Activated CD4-positive, alpha-beta T cell treated with anti-CD3 and anti-CD28 coated beads for 48 hours (primary cell): ENCODE data around the gene SIRPB2.

ENCODE experiments used
- DNase-seq: peaks from one replicate; pipeline ENCODE4 v3.0.0-alpha.2; 2020

Gene SIRPB2

GRCh38 chr20:1438361-1438760, 52.9 kb downstream of the SIRPB2 start:
- DNase-seq = no peak

DNA sequence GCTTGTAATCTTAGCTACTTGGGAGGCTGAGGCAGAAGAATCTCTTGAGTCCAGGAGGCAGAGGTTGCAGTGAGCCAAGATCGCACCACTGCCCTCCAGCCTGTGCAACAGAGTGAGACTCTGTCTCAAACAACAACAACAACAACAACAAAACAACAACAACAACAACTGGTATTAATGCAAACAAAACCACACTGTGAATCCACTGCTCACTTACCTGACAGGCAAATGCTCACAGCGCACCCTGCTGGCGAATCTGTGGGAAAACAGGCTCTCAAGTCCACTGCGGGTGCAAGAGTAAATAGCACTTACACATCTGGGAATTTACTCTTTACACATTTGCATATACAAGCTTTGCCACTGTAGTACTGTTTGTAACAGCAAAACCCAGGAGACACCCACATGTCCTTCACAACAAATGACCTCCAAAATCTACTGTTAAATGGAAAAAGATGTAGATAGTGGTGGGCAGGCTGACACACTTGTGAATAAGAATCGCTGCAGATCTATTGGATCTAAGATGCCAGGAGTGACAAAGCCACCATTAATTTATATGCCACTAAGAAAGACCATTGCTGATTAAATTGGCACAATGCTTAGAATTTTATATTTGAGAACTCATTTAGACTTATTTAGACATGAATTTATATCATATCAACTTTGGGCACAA, 53.9 kb downstream of the SIRPB2 start:
- peak; percentile 86 for DNase-seq

- no peak for DNase-seq
Observed at GRCh38 chr20:1436263-1436662, 55.0 kb downstream of the SIRPB2 start.

DNA sequence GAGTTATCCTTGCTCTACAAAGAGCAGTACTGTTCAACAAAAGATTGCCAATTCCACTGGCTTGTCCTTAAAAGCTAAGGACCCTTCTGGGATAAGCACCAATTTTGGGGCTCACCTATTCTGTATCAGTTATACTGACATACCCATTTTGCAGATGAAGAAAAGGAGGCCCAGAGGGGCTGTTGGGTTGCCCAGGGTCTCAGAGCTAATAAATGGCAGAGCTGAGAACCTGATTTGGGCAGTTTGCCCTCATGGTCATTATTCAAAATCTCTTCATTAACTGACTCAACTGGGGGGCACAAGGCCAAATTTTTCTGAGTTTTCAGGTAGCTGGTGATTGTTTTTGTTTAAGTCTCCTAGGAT, 55.9 kb downstream of the SIRPB2 start:
- no peak for DNase-seq

GRCh38 chr20:1434571-1435336, 56.5 kb downstream of the SIRPB2 start:
- peak; percentile 69 for DNase-seq

DNA sequence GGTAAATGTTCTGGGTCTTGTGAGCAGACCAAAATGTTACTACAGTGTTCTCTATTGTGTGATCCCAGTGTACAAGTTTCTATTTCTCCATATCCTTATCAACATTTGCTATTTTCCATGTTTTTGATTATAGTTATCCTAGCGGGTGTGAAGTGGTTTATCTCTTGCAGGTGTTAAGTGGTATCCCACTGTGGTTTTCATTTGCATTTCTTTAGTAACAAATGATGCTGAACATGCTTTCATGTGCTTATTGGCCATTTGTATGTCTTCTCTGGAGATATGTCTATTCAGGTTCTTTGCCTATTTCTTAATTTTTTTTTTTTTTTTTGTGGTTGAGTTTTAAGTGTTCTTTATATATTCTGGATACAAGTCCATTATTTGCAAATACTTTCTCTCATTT, 60.1 kb downstream of the SIRPB2 start:
- DNase-seq = no peak

DNA sequence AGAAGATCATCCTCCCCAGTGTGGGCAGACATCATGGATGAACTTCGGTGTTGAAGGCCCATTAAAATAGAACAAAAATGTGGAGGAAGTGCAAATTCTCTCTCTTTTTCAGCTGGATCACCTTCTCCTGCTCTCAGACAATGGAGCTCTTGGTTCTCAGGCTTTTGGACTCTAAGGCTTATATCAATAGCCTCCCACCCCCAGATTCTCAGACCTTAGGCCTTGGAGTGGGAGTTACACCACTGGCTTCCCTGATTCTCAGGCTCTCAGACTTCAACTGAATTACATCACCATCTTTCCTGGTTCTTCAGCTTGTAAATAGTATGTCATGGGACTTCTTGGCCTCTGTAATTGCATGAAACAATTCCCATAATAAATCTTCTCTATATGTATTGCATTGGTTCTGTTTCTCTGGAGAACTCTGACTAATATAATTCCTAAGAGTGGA, 61.2 kb downstream of the SIRPB2 start:
- no peak for DNase-seq

DNA sequence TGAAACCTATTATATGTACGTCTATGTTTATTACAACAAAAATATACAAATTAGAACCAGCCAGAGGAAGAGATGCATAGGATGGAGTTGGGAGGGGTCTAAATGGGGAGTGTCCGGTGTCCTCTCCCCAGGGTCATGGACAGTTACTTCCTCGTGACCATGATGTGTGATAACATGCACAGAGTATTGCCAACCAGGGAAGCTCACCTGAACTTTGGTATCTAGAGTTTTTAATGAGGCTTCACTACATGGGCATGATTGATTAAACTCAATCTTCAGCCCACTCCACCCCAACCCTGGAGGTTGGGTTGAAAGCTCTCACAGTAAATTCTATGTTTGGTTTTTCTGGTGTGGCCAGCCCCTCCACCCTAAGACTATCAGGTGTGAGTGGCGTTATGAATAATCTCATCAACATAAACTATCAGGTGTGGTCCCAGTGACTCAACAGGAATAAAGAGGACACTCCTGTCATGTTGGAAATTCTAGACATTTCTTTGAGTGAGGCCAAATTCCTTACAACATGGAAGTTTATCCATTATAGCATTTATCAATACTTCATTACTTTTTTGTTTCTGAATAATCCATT, 62.0 kb downstream of the SIRPB2 start:
- DNase-seq = no peak

- DNase-seq = no peak
Observed at GRCh38 chr20:1427457-1428054, 63.7 kb downstream of the SIRPB2 start.

DNA sequence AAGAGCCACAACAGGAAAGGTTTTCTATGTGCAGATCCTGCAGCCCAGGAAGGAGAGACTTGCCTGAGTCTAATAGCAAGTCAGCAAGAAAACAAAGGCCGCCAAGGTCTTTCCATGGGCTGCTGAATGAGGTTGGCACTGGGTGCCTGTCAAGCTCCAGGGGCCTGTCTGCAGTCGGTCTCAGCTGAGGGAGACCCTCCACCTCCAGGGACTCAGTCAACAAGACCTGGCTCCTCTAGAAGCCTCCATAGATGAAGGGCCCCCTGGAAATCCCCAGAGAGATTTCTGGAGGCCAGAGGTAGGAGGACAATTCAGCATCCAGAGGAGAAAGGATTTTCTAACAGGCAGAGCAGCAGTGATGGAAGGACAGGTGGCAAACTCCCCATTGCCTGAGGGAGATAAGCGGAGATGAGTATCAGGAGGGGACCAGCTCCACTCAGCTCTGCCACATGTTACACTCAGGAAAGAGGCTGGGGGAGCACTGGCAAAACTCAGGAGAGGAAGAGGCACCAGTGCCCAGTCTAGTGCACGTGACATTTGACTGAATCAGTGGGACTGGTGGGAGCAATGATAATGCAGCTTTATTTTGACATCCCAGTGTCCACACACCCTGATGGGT, 64.9 kb downstream of the SIRPB2 start:
- DNase-seq = no peak
